Hepatocyte (in vitro differentiated cells): Measurements from ENCODE around the gene MYBPC2. TPM values are rescaled to one million over a fixed set of nuclear protein-coding genes. Genes with fewer than 3 reads are reported as not detected.

ENCODE experiments used
- DNase-seq: peaks from one replicate; pipeline ENCODE4 v3.0.0-alpha.2; 2016; ENCODE audit warnings: low spot score
- H2AFZ ChIP-seq: fragments of 200-600 bp; sonication (generic); 2 replicates; pipeline ENCODE4 v1.6.0; 2016; ENCODE audit warnings: antibody characterized with exemption, mild to moderate bottlenecking
- H3K27ac ChIP-seq: fragments of 200-600 bp; sonication (generic); 2 replicates; pipeline ENCODE4 v1.5.1; 2016; ENCODE audit warnings: mild to moderate bottlenecking
- H3K27me3 ChIP-seq: fragments of 200-600 bp; sonication (generic); 2 replicates; pipeline ENCODE4 v1.6.1; 2016
- H3K36me3 ChIP-seq: fragments of 200-600 bp; sonication (generic); replicated peaks from 2 replicates; pipeline ENCODE4 v1.5.1; 2016; ENCODE audit warnings: low read depth; ENCODE audit not compliant: insufficient read depth
- H3K4me1 ChIP-seq: fragments of 200-600 bp; sonication (generic); 2 replicates; pipeline ENCODE4 v1.5.1; 2016; ENCODE audit warnings: mild to moderate bottlenecking, moderate library complexity; ENCODE audit not compliant: insufficient read depth
- H3K4me2 ChIP-seq: fragments of 200-600 bp; sonication (generic); 2 replicates; pipeline ENCODE4 v1.6.0; 2016
- H3K4me3 ChIP-seq: fragments of 200-600 bp; sonication (generic); 2 replicates; pipeline ENCODE4 v1.5.1; 2016; ENCODE audit warnings: mild to moderate bottlenecking
- H3K79me2 ChIP-seq: fragments of 200-600 bp; sonication (generic); 2 replicates; pipeline ENCODE4 v1.6.0; 2017; ENCODE audit warnings: mild to moderate bottlenecking
- H3K9me2 ChIP-seq: fragments of 200-600 bp; sonication (generic); replicated peaks from 2 replicates; pipeline ENCODE4 v1.6.0; 2017; ENCODE audit warnings: mild to moderate bottlenecking; ENCODE audit not compliant: insufficient read depth
- H3K9me3 ChIP-seq: fragments of 200-600 bp; sonication (generic); 2 replicates; pipeline ENCODE4 v1.5.1; 2016; ENCODE audit warnings: low read depth, mild to moderate bottlenecking
- H4K20me1 ChIP-seq: fragments of 200-600 bp; sonication (generic); 2 replicates; pipeline ENCODE4 v1.6.0; 2016; ENCODE audit warnings: mild to moderate bottlenecking; ENCODE audit not compliant: insufficient read depth, poor library complexity, severe bottlenecking
- EZH2 ChIP-seq: fragments of 200-600 bp; sonication (generic); IDR thresholded peaks from 2 replicates; pipeline ENCODE4 v1.6.1; 2016; ENCODE audit warnings: antibody characterized with exemption, mild to moderate bottlenecking, borderline replicate concordance
- EZH2phosphoT487 ChIP-seq: fragments of 200-600 bp; sonication (generic); IDR thresholded peaks from one replicate; pipeline ENCODE4 v1.6.1; 2018; ENCODE audit warnings: antibody characterized with exemption, mild to moderate bottlenecking, low read depth, moderate library complexity; ENCODE audit not compliant: unreplicated experiment, severe bottlenecking
- WGBS: methylation state at CpG from one replicate; pipeline ENCODE4 v1.1.6; 2016; ENCODE audit warnings: low lambda C conversion rate; ENCODE audit errors: missing lambda C conversion rate; 5-methylcytosine and 5-hydroxymethylcytosine counted together
- polyA plus RNA-seq: library from polyadenylated mRNA; unstranded; fragments of >200 nt; fragmentation: Nextera tagmentation; extraction: Ambion mirVana; gene quantifications from 2 replicates; pipeline ENCODE4 v1.2.1, GENCODE V29; 2016
- total RNA-seq: library from RNA; depleted of rRNA; stranded (reverse); fragments of >200 nt; gene quantifications from 2 replicates; pipeline ENCODE4 v1.2.3, GENCODE V29; 2014
- TF ChIP-seq, protein P1 (sequence below): fragments of 200-600 bp; sonication (generic); IDR thresholded peaks from 2 replicates; pipeline ENCODE4 v1.5.1; 2016; ENCODE audit warnings: antibody characterized with exemption, mild to moderate bottlenecking; ENCODE audit not compliant: poor library complexity

MYBPC2 gene
- total and polyA plus RNA-seq, 2 experiments from 2014 or later = 0.07 TPM; not detected in 1

GRCh38 chr19:50464348-50464747, 31.7 kb downstream of the MYBPC2 start:
- no peaks in the 10 kb centered on the region for H3K27me3 ChIP-seq
- no peaks in the 10 kb centered on the region for H3K36me3 ChIP-seq
- H3K9me2 ChIP-seq = no peaks in the 10 kb centered on the region
- no peaks in the 10 kb centered on the region for H4K20me1 ChIP-seq
- H2AFZ ChIP-seq = no peak overlapping the region
- no peak overlapping the region for H3K4me2 ChIP-seq
- no peaks in the 10 kb centered on the region for H3K4me1 ChIP-seq
- WGBS = 88% methylated on average over 19 of the region's 19 CpGs
- TF ChIP-seq EZH2phosphoT487 = no peak
- TF ChIP-seq EZH2 = no peak
- TF ChIP-seq, protein P1, sequence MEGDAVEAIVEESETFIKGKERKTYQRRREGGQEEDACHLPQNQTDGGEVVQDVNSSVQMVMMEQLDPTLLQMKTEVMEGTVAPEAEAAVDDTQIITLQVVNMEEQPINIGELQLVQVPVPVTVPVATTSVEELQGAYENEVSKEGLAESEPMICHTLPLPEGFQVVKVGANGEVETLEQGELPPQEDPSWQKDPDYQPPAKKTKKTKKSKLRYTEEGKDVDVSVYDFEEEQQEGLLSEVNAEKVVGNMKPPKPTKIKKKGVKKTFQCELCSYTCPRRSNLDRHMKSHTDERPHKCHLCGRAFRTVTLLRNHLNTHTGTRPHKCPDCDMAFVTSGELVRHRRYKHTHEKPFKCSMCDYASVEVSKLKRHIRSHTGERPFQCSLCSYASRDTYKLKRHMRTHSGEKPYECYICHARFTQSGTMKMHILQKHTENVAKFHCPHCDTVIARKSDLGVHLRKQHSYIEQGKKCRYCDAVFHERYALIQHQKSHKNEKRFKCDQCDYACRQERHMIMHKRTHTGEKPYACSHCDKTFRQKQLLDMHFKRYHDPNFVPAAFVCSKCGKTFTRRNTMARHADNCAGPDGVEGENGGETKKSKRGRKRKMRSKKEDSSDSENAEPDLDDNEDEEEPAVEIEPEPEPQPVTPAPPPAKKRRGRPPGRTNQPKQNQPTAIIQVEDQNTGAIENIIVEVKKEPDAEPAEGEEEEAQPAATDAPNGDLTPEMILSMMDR = no peak
- peak; percentile 4 for DNase-seq
- H3K4me3 ChIP-seq = no peak overlapping the region
- H3K27ac ChIP-seq = no peak overlapping the region
- no peaks in the 10 kb centered on the region for H3K79me2 ChIP-seq
- no peaks in the 10 kb centered on the region for H3K9me3 ChIP-seq

DNA sequence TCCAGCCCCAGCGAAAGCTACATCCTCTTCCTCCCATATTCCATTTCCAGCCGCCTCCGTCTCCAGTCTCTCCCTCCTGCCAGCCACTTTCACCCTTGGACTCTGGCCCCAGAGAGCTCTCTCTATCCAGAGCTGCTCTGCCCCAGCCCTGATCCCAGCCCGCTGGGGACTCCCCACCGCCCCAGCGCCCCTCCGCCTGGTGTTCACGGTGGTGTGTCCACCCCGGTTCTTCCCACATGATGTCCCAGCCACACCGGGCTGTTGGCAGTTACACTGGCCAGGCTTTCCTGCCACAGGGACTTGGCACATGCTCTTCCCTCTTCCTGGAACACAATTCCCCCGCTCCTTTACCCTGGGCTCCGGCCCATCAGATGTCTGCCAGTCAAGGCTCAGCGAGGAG, 32.3 kb downstream of the MYBPC2 start:
- H3K79me2 ChIP-seq = no peaks in the 10 kb centered on the region
- no peaks in the 10 kb centered on the region for H3K9me3 ChIP-seq
- DNase-seq = peak; percentile 34
- H4K20me1 ChIP-seq = no peaks in the 10 kb centered on the region
- H3K4me1 ChIP-seq = no peaks in the 10 kb centered on the region
- no peaks in the 10 kb centered on the region for H3K27me3 ChIP-seq
- no peak overlapping the region for H3K27ac ChIP-seq
- no peaks in the 10 kb centered on the region for H3K9me2 ChIP-seq
- 93% methylated on average over 7 of the region's 13 CpGs for WGBS
- H2AFZ ChIP-seq = no peak overlapping the region
- no peaks in the 10 kb centered on the region for H3K36me3 ChIP-seq
- H3K4me2 ChIP-seq = no peak overlapping the region
- no peak for TF ChIP-seq EZH2phosphoT487
- TF ChIP-seq EZH2 = no peak
- TF ChIP-seq, protein P1 = no peak
- H3K4me3 ChIP-seq = no peak overlapping the region

DNA sequence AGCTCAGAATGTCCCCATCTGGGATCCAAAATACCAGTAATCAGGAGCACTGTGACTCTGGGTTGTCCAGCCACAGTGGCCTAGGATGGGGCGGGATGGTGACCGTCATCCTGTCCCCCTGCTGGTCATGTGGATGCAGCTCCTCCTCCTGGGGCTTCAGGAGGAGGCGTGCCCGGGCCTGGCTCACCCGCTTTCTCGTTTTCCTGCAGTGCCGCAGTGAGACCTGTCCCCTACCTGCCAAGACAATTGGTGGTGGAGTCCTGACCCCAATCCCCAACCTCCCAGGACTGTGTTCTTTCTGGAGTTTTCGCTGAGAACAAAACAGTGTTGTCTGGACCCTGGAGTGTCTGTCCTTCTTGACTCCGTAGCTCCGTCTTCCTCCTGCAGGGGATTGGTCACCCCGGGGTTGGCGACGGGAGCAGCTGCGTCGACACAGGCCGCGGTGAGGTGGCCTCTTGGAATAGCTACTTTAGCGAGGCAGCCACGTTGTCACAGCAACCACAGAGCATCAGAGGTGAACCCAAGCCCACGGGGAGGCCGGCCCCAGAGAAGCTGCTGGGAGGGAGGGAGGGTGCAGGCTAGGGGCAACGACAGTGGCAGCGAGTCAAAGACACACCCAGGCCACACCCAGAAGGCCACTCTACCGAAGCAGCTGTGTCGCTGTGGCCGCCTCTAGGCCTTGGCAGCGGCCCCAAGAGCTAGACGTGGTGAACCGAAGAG, 33.5 kb downstream of the MYBPC2 start:
- H4K20me1 ChIP-seq = no peaks in the 10 kb centered on the region
- DNase-seq = peak; percentile 20
- H3K9me3 ChIP-seq = no peaks in the 10 kb centered on the region
- no peak overlapping the region for H3K27ac ChIP-seq
- no peaks in the 10 kb centered on the region for H3K9me2 ChIP-seq
- H3K27me3 ChIP-seq = no peaks in the 10 kb centered on the region
- no peaks in the 10 kb centered on the region for H3K79me2 ChIP-seq
- no peak for TF ChIP-seq EZH2
- TF ChIP-seq EZH2phosphoT487 = no peak
- TF ChIP-seq, protein P1 = no peak
- no peaks in the 10 kb centered on the region for H3K36me3 ChIP-seq
- H3K4me1 ChIP-seq = no peaks in the 10 kb centered on the region
- no peak overlapping the region for H3K4me3 ChIP-seq
- no peak overlapping the region for H2AFZ ChIP-seq
- WGBS = 67% methylated on average over 23 of the region's 29 CpGs
- H3K4me2 ChIP-seq = no peak overlapping the region
